ENCODE measurements around the gene SIGLEC5.
"Not testable (repeated sequence)": the region's sequence is repeated elsewhere in the genome, so short reads cannot be mapped to it uniquely, and the experiment has no call there.

Gene SIGLEC5
- 0 reads per million in 2 experiments for total RNA-seq

DNA sequence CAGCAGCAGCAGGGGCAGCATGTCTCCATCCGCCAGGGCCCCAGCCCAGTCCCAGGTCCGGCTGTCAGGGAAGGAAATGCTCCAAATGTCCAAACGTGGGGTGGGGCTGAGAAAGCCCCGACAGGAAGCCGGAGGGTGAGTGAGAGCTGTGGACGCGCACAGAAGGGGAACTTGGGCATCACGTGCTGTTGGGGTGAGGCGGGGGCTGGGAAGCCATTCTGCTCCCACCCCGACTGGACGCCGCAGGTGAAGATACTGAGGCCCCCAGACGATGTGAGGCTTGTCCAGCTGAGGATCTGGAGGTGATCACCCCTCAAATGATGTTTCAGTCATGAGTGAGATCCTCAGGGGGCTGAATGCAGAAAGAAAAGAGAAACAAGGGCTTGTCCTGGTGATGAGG, at the start of gene SIGLEC5:
Gene SIGLEC5 (minus strand): TSS at position 87 of the 400 bp plus-strand sequence. CDS start 66 bp downstream, at position 21.
- not testable (repeated sequence) for DNase-seq (ENCODE audit: low read depth)

DNA sequence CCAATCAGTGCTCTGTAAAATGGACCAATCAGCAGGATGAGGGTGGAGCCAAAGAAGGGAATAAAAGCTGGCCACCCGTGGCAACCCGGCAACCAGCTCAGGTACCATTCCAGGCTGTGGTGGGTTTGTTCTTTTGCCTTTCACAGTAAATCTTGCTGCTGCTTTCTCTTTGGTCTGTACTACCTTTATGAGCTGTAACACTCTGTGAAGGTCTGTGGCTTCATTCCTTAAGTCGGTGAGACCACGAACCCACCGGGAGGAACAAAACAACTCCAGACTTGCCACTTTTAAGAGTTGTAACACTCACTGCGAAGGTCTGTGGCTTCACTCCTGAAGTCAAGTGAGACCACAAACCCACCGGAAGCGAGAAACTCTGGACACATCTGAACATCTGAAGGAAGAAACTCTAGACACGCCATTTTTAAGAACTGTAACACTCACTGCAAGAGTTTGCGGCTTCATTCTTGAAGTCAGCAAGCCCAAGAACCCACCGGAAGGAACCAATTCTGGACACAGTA, 46.4 kb upstream of the SIGLEC5 start:
- DNase-seq (ENCODE audit: low read depth): no peak

DNA sequence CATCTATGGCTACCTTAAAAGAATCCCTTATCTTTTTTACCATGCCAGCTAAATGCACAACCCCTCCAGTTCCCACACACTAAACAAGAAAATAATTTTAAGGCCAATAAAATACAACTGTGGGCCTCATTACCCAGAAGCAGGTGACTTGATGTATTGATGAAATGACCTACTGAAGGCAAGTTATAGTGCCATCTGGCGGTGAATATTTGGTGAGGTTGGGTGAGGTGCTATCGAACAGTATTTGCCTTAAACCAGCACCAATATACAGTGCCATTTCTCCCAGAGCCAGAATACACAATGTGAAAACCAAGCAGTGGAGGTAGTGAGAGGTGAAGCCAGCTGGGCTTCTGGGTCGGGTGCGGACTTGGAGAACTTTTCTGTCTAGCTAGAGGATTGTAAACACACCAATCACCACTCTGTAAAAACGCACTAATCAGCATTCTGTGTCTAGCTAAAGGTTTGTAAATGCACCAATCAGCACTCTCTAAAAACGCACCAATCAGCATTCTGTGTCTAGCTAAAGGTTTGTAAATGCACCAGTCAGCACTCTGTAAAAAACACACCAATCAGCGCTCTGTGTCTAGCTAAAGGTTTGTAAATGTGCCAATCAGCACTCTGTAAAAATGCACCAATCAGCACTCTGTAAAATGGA, 45.8 kb upstream of the SIGLEC5 start:
- not testable (repeated sequence) for DNase-seq (ENCODE audit: low read depth)

GRCh38 chr19:51668216-51668615, 38.0 kb upstream of the SIGLEC5 start:
- DNase-seq (ENCODE audit: low read depth): no peak

- no peak for DNase-seq (ENCODE audit: low read depth)
Observed at GRCh38 chr19:51664997-51665396, 34.8 kb upstream of the SIGLEC5 start.

DNA sequence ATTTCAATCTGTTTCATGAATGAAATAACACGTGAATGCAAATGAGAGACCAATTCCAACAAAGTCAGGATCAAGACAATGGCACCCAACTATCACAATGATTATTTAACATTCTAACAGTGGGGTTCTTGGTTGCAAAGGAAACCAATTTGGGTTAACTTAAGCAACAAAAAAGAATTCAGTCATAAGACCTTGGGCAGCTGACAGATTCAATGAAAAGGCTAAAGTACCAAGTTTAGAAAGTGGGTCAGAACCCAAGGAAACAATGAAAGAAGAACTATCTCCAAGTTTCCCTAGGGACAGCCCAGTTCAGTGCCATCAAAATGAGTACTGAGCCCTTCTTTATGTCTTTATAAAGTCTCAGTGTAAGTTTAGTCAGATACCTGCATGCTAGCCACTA, 33.9 kb upstream of the SIGLEC5 start:
- no peak for DNase-seq (ENCODE audit: low read depth)

DNA sequence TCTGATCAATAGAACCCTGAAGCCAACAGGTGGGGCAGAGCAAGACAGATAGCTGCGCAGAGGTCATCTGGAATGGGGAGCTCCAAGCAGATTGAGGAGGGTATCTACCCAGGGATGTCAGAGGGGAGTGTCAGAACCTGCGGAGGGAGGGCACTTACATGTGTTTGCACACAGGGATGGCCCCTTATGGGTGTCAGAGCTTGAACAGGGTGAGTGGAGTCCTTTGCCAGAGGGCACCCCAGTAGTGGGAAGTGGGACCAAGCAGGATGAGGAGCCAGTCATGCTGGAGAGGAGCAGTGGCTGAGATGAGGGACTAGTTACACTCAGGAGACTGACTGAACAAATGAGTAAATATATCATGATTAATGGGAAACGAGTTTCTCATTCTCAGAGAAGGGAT, 33.4 kb upstream of the SIGLEC5 start:
- no peak for DNase-seq (ENCODE audit: low read depth)

DNA sequence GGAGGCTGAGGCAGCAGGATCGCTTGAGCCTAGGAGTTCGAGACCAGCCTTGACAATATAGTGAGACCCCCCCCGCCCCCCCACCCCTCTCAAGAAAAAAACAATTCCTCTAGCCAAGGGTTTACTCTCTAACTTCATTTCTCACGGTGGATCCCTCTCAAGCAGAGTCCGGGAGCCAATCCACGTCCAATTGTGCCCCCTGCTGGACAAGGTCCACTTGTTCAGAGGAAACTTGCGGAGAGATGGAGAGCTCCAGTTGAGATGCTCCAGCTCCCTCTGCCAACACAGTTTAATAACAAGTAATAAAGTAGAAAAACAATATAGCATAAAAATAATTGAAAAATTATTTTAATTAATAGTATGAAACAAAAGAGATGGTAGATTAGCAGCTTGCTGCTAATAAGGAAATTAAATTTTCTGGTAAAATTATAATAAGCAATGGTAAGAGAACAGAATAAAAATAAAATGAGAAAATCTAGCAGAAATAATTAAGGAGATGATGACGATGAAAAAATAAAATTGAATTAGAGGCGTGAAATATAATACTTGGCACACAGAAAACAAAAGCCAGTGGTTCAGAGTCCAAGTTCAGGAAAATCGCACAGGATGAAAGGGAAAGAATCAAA, 30.9 kb upstream of the SIGLEC5 start:
- peak; percentile 27 for DNase-seq (ENCODE audit: low read depth)

DNA sequence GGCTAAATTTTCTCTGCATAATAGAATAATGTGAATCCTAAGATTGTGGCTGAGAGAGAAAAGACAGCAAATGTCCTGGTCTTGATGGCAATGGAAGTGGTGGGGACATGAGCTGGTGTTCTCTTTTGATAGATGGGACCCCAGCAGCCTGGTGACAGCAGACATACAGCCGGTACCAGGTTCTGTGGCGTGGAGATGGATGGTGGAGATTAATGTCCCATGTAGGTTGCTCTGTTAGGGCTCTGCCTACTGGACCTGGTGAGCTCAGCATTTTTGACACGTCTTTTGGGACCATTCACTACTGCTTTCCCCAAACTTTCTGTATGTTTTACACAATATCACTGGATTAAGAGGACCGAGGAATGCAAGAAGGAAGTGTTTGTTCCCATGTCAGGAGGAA, 24.6 kb upstream of the SIGLEC5 start:
- DNase-seq (ENCODE audit: low read depth): no peak

- DNase-seq (ENCODE audit: low read depth): no peak
Observed at GRCh38 chr19:51653162-51653561, 23.0 kb upstream of the SIGLEC5 start.

DNA sequence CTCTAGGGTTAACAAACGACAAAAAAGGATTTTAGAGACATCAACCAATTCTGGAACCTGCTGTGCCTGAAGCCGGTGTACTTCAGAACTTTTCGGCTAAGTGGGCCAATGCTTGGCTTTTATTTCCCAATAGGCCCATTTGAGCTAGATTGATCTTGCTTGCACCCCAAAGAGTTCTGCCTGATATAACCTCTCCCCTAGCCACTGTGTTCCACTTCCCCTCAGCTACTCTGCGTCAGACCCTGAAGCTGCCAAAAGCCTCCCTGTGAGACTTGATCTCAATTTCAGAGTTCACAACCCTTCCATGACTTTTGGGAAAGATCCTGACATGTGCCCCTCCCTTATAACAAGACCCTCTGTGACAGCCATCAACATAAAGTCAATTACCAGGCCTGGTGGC, 22.1 kb upstream of the SIGLEC5 start:
- no peak for DNase-seq (ENCODE audit: low read depth)

- DNase-seq (ENCODE audit: low read depth): no peak
Observed at GRCh38 chr19:51651216-51651846, 21.1 kb upstream of the SIGLEC5 start.

GRCh38 chr19:51647318-51647717, 17.1 kb upstream of the SIGLEC5 start:
- no peak for DNase-seq (ENCODE audit: low read depth)

DNA sequence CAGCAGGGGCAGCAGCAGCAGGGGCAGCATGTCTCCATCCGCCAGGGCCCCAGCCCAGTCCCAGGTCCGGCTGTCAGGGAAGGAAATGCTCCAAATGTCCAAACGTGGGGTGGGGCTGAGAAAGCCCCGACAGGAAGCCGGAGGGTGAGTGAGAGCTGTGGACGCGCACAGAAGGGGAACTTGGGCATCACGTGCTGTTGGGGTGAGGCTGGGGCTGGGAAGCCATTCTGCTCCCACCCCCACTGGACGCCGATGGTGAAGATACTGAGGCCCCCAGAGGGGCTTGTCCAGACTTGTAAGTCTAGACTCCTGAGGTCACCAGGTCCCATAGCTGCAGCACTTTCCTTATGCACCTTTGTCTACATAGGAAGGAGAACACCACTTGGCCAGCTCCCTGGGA, 16.5 kb upstream of the SIGLEC5 start, which contains the start of gene SIGLEC14:
Gene SIGLEC14 (minus strand): TSS at position 96 of the 400 bp plus-strand sequence. CDS start 66 bp downstream, at position 30.
- not testable (repeated sequence) for DNase-seq (ENCODE audit: low read depth)

GRCh38 chr19:51644636-51645271, 14.6 kb upstream of the SIGLEC5 start:
- no peak for DNase-seq (ENCODE audit: low read depth)

- no peak for DNase-seq (ENCODE audit: low read depth)
Observed at GRCh38 chr19:51641648-51642047, 11.4 kb upstream of the SIGLEC5 start.

DNA sequence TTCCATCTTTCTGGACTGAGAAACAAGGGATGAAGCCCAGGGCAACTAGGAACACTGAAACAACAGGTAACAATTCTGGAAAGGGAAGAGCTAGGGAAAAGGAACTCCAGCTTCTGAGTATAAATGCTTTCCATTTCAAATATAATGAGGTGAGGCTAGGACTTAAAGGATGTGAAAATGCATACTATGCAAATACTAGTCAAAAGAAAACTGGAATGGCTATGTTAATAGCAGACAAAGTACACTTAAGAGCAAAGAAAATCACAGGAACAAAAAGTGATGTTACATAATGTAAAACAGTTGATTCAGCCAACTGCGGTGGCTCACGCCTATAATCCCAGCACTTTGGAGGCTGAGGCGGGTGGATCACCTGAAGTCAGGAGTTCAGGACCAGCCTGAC, 10.2 kb upstream of the SIGLEC5 start:
- no peak for DNase-seq (ENCODE audit: low read depth)

DNA sequence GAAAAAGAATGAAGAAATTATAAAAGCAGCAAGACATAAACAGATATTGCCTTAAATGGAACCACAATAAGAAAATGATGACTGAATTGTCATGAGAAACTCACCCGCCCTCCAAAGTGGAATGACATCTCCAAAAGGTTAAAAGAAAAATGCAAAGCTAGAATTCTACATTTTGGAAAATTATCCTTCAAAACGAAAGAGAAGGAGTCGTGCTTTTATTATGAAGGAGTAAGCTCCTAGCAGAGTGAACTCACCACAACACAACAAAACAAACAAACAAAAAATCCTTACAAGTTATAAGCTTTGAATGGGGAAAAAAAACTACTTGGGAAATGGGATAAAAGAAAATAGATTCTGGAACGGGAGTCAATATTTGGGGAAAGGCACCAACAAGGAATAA, 9.7 kb upstream of the SIGLEC5 start:
- DNase-seq (ENCODE audit: low read depth): no peak

- no peak for DNase-seq (ENCODE audit: low read depth)
Observed at GRCh38 chr19:51637362-51637978, 7.3 kb upstream of the SIGLEC5 start.

GRCh38 chr19:51632126-51632525, 1.9 kb upstream of the SIGLEC5 start:
- no peak for DNase-seq (ENCODE audit: low read depth)

DNA sequence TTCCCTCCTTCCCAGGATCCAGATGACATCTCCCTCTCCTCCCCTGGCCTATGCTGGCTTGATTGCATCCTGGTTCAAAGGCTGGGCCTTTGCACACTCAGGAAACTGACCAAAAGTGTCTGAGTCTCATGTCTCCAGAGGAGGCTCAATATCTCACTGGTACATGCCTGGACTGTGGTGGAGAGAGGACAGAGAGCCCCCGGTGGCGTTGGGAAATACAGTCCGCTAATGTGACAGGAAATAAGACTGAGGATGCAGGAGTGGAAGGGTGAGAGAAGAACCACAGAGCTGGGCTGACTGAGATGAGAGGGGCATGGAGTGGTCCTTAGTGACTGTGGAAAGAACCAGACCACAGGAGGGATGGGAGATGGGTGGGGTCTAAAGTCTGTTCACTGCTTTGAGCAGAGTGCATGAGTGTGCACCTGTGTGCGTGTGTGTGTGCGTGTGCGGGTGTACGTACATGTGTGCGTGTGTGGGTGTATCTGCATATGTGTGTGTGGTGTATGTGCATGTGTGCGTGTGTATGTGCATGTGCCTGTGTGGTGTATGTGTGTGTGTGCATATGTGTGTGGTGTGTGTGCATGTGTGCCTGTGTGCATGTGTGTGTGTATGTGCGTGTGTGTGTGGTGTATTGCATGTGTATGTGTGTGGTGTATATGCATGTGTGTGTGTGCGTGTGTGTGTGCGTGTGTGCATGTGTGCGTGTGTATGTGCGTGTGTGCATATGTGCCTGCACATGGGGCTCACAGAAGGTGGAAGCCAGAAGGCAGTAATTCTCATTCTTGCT, 1.9 kb downstream of the SIGLEC5 start:
- DNase-seq (ENCODE audit: low read depth): no peak

All from T follicular helper cell (primary cell).